Heart left ventricle (tissue), 13 donors: Measurements from ENCODE around the gene INHBC.

Experiments used
- CTCF ChIP-seq, 12 donors: fragments of 200-600 bp; sonication (generic) in 4 of 12; IDR thresholded peaks; one replicate each; pipeline versions ENCODE4 v1.5.0 to v1.8.0; 2018 to 2022; ENCODE audit warnings: antibody characterized with exemption in 12 of 12, mild to moderate bottlenecking in 5 of 12
- POLR2A ChIP-seq, 2 donors: fragments of 450-650 bp; IDR thresholded peaks; one replicate each; pipeline ENCODE4 v1.6.1; 2017; ENCODE audit warnings: antibody characterized with exemption in 2 of 2, mild to moderate bottlenecking in 2 of 2, moderate library complexity in 2 of 2
- donor health status: ischemic (EF 13 %, LVEDD 7.1; RV severe dilation, severe dysfunction).
- donor health status: DM: no; HTN: yes; CAD: no.
- donor health status: DM: no; HTN: no; CAD: no.
- donor health status: ischemic (EF 25% LVEDD 6.9; RV normal size, moderate dysfunction).
- donor health status: ischemic (EF 25% LVEDD 5.7; RV mildly dilated, moderate dysfunction).
- donor health status: ischemic (EF 35%, LVEDD 5.7; RV mildly dilated, moderate dysfunction).
- donor health status: nonischemic (EF 11% LVEDD 7.7; RV severe dilation, severe dysfunction).
- donor health status: DM: yes; HTN: yes; CAD: no.
- donor health status: PGD.
- donor health status: ischemic (EF 29% LVEDD 5.4; RV normal size, mild dysfunction).
- donor health status: nonischemic (EF 23%, LVEDD 6.1; RV moderate dilation, normal function).

- TF ChIP-seq CTCF (IDR thresholded peaks at IDR 0.05) (no peak), POLR2A (IDR thresholded peaks at IDR 0.05) (no peak)
These were observed 37.1 kb downstream of the INHBC start for GRCh38 chr12:57471661-57472060.
